HUES64 (cell line): ENCODE results near the gene PLAC8.
"Not testable (repeated sequence)": the region's sequence is repeated elsewhere in the genome, so short reads cannot be mapped to it uniquely, and the experiment has no call there.

Experiments
- H3K27ac ChIP-seq: 2 replicates; pipeline ENCODE4 v1.7.0; 2013; ENCODE audit warnings: low read depth, low read length, inconsistent platforms
- H3K27me3 ChIP-seq: 2 replicates; pipeline ENCODE4 v1.6.1; 2013; ENCODE audit warnings: mild to moderate bottlenecking, low read length; ENCODE audit not compliant: insufficient read depth
- H3K36me3 ChIP-seq: 2 replicates; pipeline ENCODE4 v1.6.1; 2013; ENCODE audit warnings: mild to moderate bottlenecking, low read length; ENCODE audit not compliant: insufficient read depth
- H3K4me1 ChIP-seq: 2 replicates; pipeline ENCODE4 v1.6.1; 2013; ENCODE audit warnings: mild to moderate bottlenecking, low read length, moderate library complexity; ENCODE audit not compliant: insufficient read depth
- H3K4me3 ChIP-seq: 2 replicates; pipeline ENCODE4 v1.5.1; 2013; ENCODE audit warnings: mild to moderate bottlenecking, low read length, moderate library complexity
- H3K9ac ChIP-seq: 2 replicates; pipeline ENCODE4 v1.6.1; 2013; ENCODE audit warnings: mild to moderate bottlenecking, low read depth, low read length
- H3K9me3 ChIP-seq: 2 replicates; pipeline ENCODE4 v1.6.1; 2013; ENCODE audit warnings: low read depth, low read length; ENCODE audit not compliant: insufficient read depth
- WGBS: fragments of 150-250, 120-280 bp; methylation state at CpG from one replicate; pipeline ENCODE4 v1.1.7; 2013; ENCODE audit warnings: missing lambda C conversion rate; 5-methylcytosine and 5-hydroxymethylcytosine counted together

The PLAC8 gene

GRCh38 chr4:83054928-83055327 lies 59.6 kb downstream of the PLAC8 start:
- H3K27ac ChIP-seq, result no peak overlapping the region
- no peak overlapping the region for H3K4me3 ChIP-seq
- no peaks in the 10 kb centered on the region for H3K27me3 ChIP-seq
- H3K9ac ChIP-seq, result no peak overlapping the region
- H3K4me1 ChIP-seq, result peaks cover 4% of the 10 kb centered on the region; the same call in 1 of the 2 replicates
- peaks cover 44% of the 10 kb centered on the region for H3K36me3 ChIP-seq
- H3K9me3 ChIP-seq, result no peaks in the 10 kb centered on the region

DNA sequence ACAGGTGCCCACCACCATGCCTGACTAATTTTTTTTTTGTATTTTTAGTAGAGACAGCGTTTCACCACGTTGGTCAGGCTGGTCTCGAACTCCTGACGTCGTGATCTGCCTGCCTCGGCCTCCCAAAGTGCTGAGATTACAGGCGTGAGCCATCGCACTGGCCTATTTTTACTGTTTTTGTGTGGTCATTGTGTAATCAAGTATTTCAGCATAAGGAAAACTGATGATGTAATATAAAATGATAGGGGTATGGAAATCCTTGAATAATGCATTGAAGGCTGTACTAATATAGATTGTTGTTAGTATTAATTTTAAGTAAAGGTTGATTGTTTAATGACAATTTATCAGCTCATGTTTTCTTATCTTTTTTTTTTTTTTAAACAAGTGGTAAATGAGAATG lies 65.7 kb downstream of the PLAC8 start:
- not testable (repeated sequence) for H3K27me3 ChIP-seq, H3K27ac ChIP-seq, H3K4me3 ChIP-seq, H3K9ac ChIP-seq, H3K4me1 ChIP-seq, H3K9me3 ChIP-seq
- 95% methylated on average over 8 of the region's 8 CpGs for WGBS
- H3K36me3 ChIP-seq, result peaks cover 29% of the 10 kb centered on the region

- H3K4me1 ChIP-seq, result no peaks in the 10 kb centered on the region
- no peaks in the 10 kb centered on the region for H3K27me3 ChIP-seq
- H3K9ac ChIP-seq, result no peak overlapping the region
- WGBS, result 95% methylated on average over 8 of the region's 8 CpGs
- peaks cover 20% of the 10 kb centered on the region for H3K36me3 ChIP-seq
- no peak overlapping the region for H3K27ac ChIP-seq
- no peak overlapping the region for H3K4me3 ChIP-seq
- H3K9me3 ChIP-seq, result no peaks in the 10 kb centered on the region
Measured at GRCh38 chr4:83046693-83047473, 67.6 kb downstream of the PLAC8 start.

- H3K36me3 ChIP-seq, result no peaks in the 10 kb centered on the region
- no peaks in the 10 kb centered on the region for H3K4me1 ChIP-seq
- no peak overlapping the region for H3K4me3 ChIP-seq
- H3K9ac ChIP-seq, result no peak overlapping the region
- no peak overlapping the region for H3K27ac ChIP-seq
- 99% methylated on average over 13 of the region's 14 CpGs for WGBS
- no peaks in the 10 kb centered on the region for H3K27me3 ChIP-seq
- H3K9me3 ChIP-seq, result no peaks in the 10 kb centered on the region
Measured at GRCh38 chr4:83043801-83044407, 70.6 kb downstream of the PLAC8 start.

GRCh38 chr4:83043157-83043556 lies 71.4 kb downstream of the PLAC8 start:
- not testable (repeated sequence) for H3K27me3 ChIP-seq, H3K36me3 ChIP-seq, H3K9ac ChIP-seq, H3K4me1 ChIP-seq, H3K4me3 ChIP-seq, H3K27ac ChIP-seq, H3K9me3 ChIP-seq
- WGBS, result 100% methylated on average over 1 of the region's 2 CpGs

GRCh38 chr4:83040269-83040668 lies 74.3 kb downstream of the PLAC8 start:
- Histone ChIP-seq H3K9me3 (no peaks in the 10 kb centered on the region), H3K27me3 (no peaks in the 10 kb centered on the region), H3K36me3 (no peaks in the 10 kb centered on the region), H3K27ac (no peak overlapping the region), H3K4me3 (no peak overlapping the region), H3K4me1 (no peaks in the 10 kb centered on the region), H3K9ac (no peak overlapping the region)
- WGBS, result 85% methylated on average over 3 of the region's 3 CpGs
